ENCODE results near the gene MICB. TPM values are rescaled to one million over a fixed set of nuclear protein-coding genes. Genes with fewer than 3 reads are reported as not detected.
A peak's percentile ranks its signal among the peaks of the same experiment; 100 is the strongest.
"Not testable (repeated sequence)": the region's sequence is repeated elsewhere in the genome, so short reads cannot be mapped to it uniquely, and the experiment has no call there.

Gene MICB
- 10 to 100 TPM; 15.7 to 21.7 (median 16.1) TPM for total RNA-seq
- total RNA-seq (2013), result 25.4 TPM
- 10.2 to 39.3 (median 26.9) reads per million in 29 experiments for total RNA-seq

DNA sequence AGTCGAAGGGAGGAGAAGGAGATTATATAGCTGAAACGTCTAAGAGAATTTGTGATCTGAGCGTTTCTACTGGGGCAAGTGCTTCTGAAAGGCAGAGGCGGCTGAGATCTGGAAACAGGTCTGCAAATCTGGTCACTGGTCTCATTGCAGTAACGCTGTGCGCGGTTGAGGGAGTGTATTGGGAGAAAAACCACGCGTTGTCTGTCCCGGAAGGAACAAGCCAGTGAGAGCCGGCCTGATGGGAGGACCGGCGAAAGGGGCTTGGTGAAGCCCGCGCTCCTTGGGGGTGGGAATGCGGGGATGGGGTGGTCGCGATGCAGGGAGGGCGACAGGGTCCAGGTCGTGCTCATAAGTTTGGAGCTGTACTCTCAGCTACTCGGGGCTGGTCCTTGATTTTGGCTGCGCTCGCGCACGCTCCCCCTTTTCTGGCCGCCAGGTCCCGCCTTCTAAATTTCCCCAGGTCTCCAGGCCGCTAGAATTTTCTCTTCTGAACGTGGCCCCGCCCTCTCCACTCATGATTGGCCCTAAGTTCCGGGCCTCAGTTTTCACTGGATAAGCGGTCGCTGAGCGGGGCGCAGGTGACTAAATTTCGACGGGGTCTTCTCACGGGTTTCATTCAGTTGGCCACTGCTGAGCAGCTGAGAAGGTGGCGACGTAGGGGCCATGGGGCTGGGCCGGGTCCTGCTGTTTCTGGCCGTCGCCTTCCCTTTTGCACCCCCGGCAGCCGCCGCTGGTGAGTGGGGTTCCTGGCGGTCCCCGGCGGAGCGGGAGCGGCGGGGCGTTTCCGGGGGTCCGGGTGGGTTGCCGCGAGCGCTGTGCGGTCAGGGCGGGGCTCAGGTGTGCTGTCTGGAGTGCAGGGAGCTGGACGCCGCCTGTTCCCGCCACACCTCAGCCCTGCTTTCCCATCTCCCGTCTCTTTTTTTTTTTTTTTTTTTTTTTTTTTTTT lies at the start of gene MICB:
Gene MICB (plus strand): TSS at position 615 of the 946 bp plus-strand sequence. CDS start 49 bp downstream, at position 664.
- Mint-ChIP-seq H3K27me3 (no peaks in the 10 kb centered on the region), H3K9me3 (no peaks in the 10 kb centered on the region), H3K4me1 (peaks cover 71 to 75% (median 75%) of the 10 kb centered on the region in 3 donors), H3K36me3 (no peaks in the 10 kb centered on the region), H3K4me3 (peak within 1 kb of the TSS; percentile 83 to 89 (median 88)), H3K27ac (peak within 1 kb of the TSS; percentile 90 to 91)
- Histone ChIP-seq H3K36me3 (ENCODE audit: control insufficient read depth in 2 of 2, extremely low read depth in 1 of 2, insufficient read depth in 1 of 2, low read length in 1 of 2) (no peaks in the 10 kb centered on the region), H3K4me1 (ENCODE audit: control insufficient read depth in 1 of 2, extremely low read depth in 1 of 2, insufficient read depth in 2 of 2, low read length in 2 of 2) (peaks cover 13 to 52% of the 10 kb centered on the region in 2 experiments), H3K9me3 (no peaks in the 10 kb centered on the region), H3K27ac (ENCODE audit: low read length) (peak within 1 kb of the TSS; percentile 74), H3K4me3 (ENCODE audit: control insufficient read depth in 1 of 2, extremely low read depth in 1 of 2, low read length in 1 of 2) (peak within 1 kb of the TSS; percentile 75 to 78), H3K27me3 (replicated peaks in 1 of 2; ENCODE audit: control insufficient read depth in 2 of 2, extremely low read depth in 1 of 2, insufficient read depth in 2 of 2, low read length in 1 of 2) (no peaks in the 10 kb centered on the region)
- ATAC-seq (replicated peaks in 1 of 4) (peak; percentile 77 to 82 (median 80)), DNase-seq (peak; percentile 68 to 93 (median 82))
- WGBS (ENCODE audit: insufficient coverage), result under 1% methylated on average over 46 of the region's 64 CpGs
- ChIA-PET CTCF (interaction anchor here in 1 of 2 donors (0.6 to 1.4 kb wide), 3 partner anchors 43 to 631 kb away, joined by 3 to 5 read pairs (median 3); no protein-coding TSS in a partner anchor), POLR2A (interaction anchor here (0.5 to 1.3 kb wide), 4 partner anchors 42 to 460 kb away, joined by 3 to 8 read pairs (median 4); partner anchors contain the start of gene DDX39B (in 2 of the 2))

DNA sequence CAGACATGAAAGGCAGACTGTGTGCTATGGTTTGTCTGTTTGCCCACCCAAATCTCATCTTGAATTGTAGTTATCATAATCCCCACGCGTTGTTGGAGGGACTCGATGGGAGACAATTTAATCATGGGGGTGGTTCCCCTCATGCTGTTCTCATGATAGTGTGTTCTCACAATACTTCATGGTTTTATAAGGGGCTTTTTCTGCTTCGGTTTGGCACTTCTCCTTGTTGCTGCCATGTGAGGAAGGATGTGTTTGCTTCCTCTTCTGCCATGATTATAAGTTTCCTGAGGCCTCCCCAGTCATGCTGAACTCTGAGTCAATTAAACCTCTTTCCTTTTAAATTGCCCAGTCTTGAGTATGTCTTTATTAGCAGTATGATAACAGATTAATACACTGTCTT lies 47.2 kb upstream of the MICB start:
- WGBS (ENCODE audit: insufficient coverage), result no CpG with 5 or more reads among the region's 4 CpGs
- Mint-ChIP-seq H3K4me1 (no peaks in the 10 kb centered on the region), H3K27ac (no peak overlapping the region), H3K27me3 (peaks cover 11 to 17% of the 10 kb centered on the region in 2 donors), H3K36me3 (peaks cover 5% of the 10 kb centered on the region), H3K9me3 (peaks cover 4 to 13% (median 7%) of the 10 kb centered on the region in 3 donors), H3K4me3 (no peak overlapping the region)
- H3K9me3 ChIP-seq, result peaks cover 17% of the 10 kb centered on the region
- no peak overlapping the region for H3K4me3 ChIP-seq (ENCODE audit: control insufficient read depth in 1 of 2, extremely low read depth in 1 of 2, low read length in 1 of 2)
- POLR2A ChIA-PET, result no interaction called here
- H3K27me3 ChIP-seq (replicated peaks in 1 of 2; ENCODE audit: control insufficient read depth in 2 of 2, extremely low read depth in 1 of 2, insufficient read depth in 2 of 2, low read length in 1 of 2), result peaks cover 0 to 2% of the 10 kb centered on the region in 2 experiments
- H3K4me1 ChIP-seq (ENCODE audit: control insufficient read depth in 1 of 2, extremely low read depth in 1 of 2, insufficient read depth in 2 of 2, low read length in 2 of 2), result no peaks in the 10 kb centered on the region
- no peaks in the 10 kb centered on the region for H3K36me3 ChIP-seq (ENCODE audit: control insufficient read depth in 2 of 2, extremely low read depth in 1 of 2, insufficient read depth in 1 of 2, low read length in 1 of 2)
- no peak overlapping the region for H3K27ac ChIP-seq (ENCODE audit: low read length)
- no peak for DNase-seq
- no peak for ATAC-seq (replicated peaks in 1 of 4)
- CTCF ChIA-PET, result no interaction called here

DNA sequence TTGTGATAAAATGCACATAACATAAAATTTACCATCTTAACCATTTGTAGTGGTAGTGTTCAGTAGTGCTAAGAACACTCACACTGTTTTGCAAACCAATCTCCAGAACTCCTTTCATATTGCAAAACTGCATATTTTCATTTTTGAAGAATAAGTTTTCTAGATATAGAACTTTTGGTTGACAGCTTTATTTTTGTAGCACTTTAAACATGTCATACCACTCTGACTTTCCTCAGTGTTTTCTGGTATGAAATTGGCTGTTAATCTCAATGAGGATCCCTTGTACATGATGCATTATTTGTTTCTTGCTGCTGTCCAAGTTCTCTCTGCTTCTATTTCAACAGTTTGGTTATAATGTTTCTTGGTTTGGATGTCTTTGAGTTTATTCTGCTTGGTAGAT lies 45.1 kb upstream of the MICB start:
- Mint-ChIP-seq H3K4me1 (no peaks in the 10 kb centered on the region), H3K27ac (no peak overlapping the region), H3K9me3 (peaks cover 4 to 13% (median 7%) of the 10 kb centered on the region in 3 donors), H3K36me3 (peaks cover 5% of the 10 kb centered on the region), H3K27me3 (peaks cover 6 to 12% of the 10 kb centered on the region in 2 donors), H3K4me3 (no peak overlapping the region)
- Histone ChIP-seq H3K36me3 (ENCODE audit: control insufficient read depth in 2 of 2, extremely low read depth in 1 of 2, insufficient read depth in 1 of 2, low read length in 1 of 2) (no peaks in the 10 kb centered on the region), H3K9me3 (peaks cover 17% of the 10 kb centered on the region), H3K4me1 (ENCODE audit: control insufficient read depth in 1 of 2, extremely low read depth in 1 of 2, insufficient read depth in 2 of 2, low read length in 2 of 2) (no peaks in the 10 kb centered on the region), H3K27ac (ENCODE audit: low read length) (no peak overlapping the region), H3K4me3 (ENCODE audit: control insufficient read depth in 1 of 2, extremely low read depth in 1 of 2, low read length in 1 of 2) (no peak overlapping the region), H3K27me3 (replicated peaks in 1 of 2; ENCODE audit: control insufficient read depth in 2 of 2, extremely low read depth in 1 of 2, insufficient read depth in 2 of 2, low read length in 1 of 2) (no peaks in the 10 kb centered on the region)
- ATAC-seq (replicated peaks in 1 of 4), result no peak
- ChIA-PET CTCF (no interaction called here), POLR2A (no interaction called here)
- DNase-seq, result no peak

DNA sequence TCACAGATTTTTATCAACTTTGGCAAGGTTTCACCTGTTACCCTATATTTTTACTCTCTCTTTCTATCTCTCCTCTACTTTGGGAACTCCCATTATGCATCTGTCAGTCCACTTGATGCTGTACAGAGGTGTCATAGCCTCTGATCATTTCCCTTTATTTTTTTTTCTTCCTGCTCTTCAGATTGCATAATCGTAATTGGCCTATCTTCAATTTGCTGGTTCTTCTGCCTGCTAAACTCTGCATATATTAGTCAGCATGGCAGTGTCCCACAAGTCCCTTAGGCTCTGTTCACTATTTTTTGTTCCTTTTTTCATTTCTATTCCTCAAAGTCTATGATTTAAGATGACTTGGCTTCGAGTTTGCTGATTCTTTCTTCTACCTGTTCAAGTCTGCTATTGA lies 44.7 kb upstream of the MICB start:
- H3K27me3 Mint-ChIP-seq, result peaks cover 6 to 12% of the 10 kb centered on the region in 2 donors
- ATAC-seq (replicated peaks in 1 of 4), result no peak
- WGBS (ENCODE audit: insufficient coverage), result 100% methylated on average over 1 of the region's 2 CpGs
- Histone ChIP-seq H3K4me1 (ENCODE audit: control insufficient read depth in 1 of 2, extremely low read depth in 1 of 2, insufficient read depth in 2 of 2, low read length in 2 of 2) (no peaks in the 10 kb centered on the region), H3K27me3 (replicated peaks in 1 of 2; ENCODE audit: control insufficient read depth in 2 of 2, extremely low read depth in 1 of 2, insufficient read depth in 2 of 2, low read length in 1 of 2) (no peaks in the 10 kb centered on the region), H3K27ac (ENCODE audit: low read length) (no peak overlapping the region), H3K36me3 (ENCODE audit: control insufficient read depth in 2 of 2, extremely low read depth in 1 of 2, insufficient read depth in 1 of 2, low read length in 1 of 2) (no peaks in the 10 kb centered on the region), H3K9me3 (peaks cover 17% of the 10 kb centered on the region), H3K4me3 (ENCODE audit: control insufficient read depth in 1 of 2, extremely low read depth in 1 of 2, low read length in 1 of 2) (no peak overlapping the region)
- H3K4me1 Mint-ChIP-seq, result no peaks in the 10 kb centered on the region
- ChIA-PET CTCF (no interaction called here), POLR2A (no interaction called here)
- peaks cover 5% of the 10 kb centered on the region for H3K36me3 Mint-ChIP-seq
- no peak for DNase-seq
- peaks cover 4 to 13% (median 7%) of the 10 kb centered on the region in 3 donors for H3K9me3 Mint-ChIP-seq
- no peak overlapping the region for H3K4me3 Mint-ChIP-seq
- H3K27ac Mint-ChIP-seq, result no peak overlapping the region

DNA sequence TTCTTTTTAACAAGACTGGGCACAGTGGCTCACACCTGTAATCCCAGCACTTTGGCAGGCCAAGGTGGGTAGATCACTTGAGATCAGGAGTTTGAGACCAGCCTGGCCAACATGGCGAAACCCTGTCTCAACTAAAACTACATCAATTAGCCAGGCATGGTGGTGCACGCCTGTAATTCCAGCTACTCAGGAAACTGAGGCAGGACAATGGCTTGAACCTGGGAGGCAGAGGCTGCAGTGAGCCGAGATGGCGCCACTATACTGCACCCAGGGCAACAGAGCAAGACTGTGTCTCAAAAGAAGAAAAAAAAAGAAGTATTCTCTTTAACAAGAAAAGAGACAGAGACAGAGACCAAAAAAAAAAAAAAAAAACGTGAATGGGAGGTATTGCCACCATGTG lies 38.1 kb upstream of the MICB start:
- H3K4me1 ChIP-seq (ENCODE audit: control insufficient read depth in 1 of 2, extremely low read depth in 1 of 2, insufficient read depth in 2 of 2, low read length in 2 of 2), result peaks cover 12 to 23% of the 10 kb centered on the region in 2 experiments
- WGBS (ENCODE audit: insufficient coverage), result 93% methylated on average over 2 of the region's 5 CpGs
- POLR2A ChIA-PET; H3K9me3 Mint-ChIP-seq; H3K27ac Mint-ChIP-seq; H3K27ac ChIP-seq (ENCODE audit: low read length); H3K9me3 ChIP-seq; H3K27me3 ChIP-seq (replicated peaks in 1 of 2; ENCODE audit: control insufficient read depth in 2 of 2, extremely low read depth in 1 of 2, insufficient read depth in 2 of 2, low read length in 1 of 2); H3K4me3 Mint-ChIP-seq; H3K36me3 ChIP-seq (ENCODE audit: control insufficient read depth in 2 of 2, extremely low read depth in 1 of 2, insufficient read depth in 1 of 2, low read length in 1 of 2); H3K4me3 ChIP-seq (ENCODE audit: control insufficient read depth in 1 of 2, extremely low read depth in 1 of 2, low read length in 1 of 2); H3K27me3 Mint-ChIP-seq; ATAC-seq (replicated peaks in 1 of 4); DNase-seq: not testable (repeated sequence)
- peaks cover 12% of the 10 kb centered on the region for H3K36me3 Mint-ChIP-seq
- CTCF ChIA-PET, result interaction anchor here in 1 of 2 donors (0.6 kb wide), 1 partner anchor 21 kb away, joined by 3 read pairs; no protein-coding TSS in a partner anchor
- H3K4me1 Mint-ChIP-seq, result peaks cover 25 to 33% (median 28%) of the 10 kb centered on the region in 3 donors

DNA sequence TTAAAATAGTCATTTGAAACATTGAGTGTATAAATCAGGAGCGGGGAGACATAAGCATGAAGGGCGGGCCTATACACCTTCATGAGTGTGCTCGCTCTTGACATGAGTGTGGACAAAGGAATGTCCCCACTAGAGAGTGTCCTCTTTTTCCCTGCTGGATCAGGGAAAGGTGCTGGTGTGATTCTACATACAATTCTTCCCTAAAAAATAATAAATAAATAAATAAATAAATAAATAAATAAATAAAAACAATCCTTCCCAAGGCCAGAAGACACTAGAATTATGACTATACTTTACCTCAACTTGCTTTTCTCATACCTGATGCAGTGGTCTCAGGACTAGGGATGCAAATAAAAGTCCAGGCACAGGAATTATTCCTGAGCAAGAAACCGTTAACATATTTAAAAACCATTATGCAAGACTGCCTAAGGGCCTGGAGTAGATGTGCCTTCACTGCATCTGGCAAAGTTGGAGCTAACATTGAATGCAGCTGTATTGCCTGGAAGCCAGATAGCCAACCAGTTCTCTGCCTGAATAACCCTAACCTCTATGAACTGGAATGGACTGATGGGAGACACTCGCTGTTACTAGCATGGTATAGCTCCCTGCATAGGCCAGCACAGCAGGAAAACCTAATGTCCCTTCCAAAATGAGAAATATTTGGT lies 37.5 kb upstream of the MICB start:
- 100% methylated on average over 1 of the region's 5 CpGs for WGBS (ENCODE audit: insufficient coverage)
- no peak overlapping the region for H3K4me3 Mint-ChIP-seq
- H3K4me1 Mint-ChIP-seq, result peaks cover 32 to 40% (median 34%) of the 10 kb centered on the region in 3 donors
- H3K36me3 Mint-ChIP-seq, result peaks cover 18% of the 10 kb centered on the region
- Histone ChIP-seq H3K27me3 (replicated peaks in 1 of 2; ENCODE audit: control insufficient read depth in 2 of 2, extremely low read depth in 1 of 2, insufficient read depth in 2 of 2, low read length in 1 of 2) (no peaks in the 10 kb centered on the region), H3K4me1 (ENCODE audit: control insufficient read depth in 1 of 2, extremely low read depth in 1 of 2, insufficient read depth in 2 of 2, low read length in 2 of 2) (peaks cover 19 to 28% of the 10 kb centered on the region in 2 experiments), H3K27ac (ENCODE audit: low read length) (no peak overlapping the region), H3K4me3 (ENCODE audit: control insufficient read depth in 1 of 2, extremely low read depth in 1 of 2, low read length in 1 of 2) (no peak overlapping the region), H3K9me3 (no peaks in the 10 kb centered on the region), H3K36me3 (ENCODE audit: control insufficient read depth in 2 of 2, extremely low read depth in 1 of 2, insufficient read depth in 1 of 2, low read length in 1 of 2) (peaks cover 0 to 13% of the 10 kb centered on the region in 2 donors)
- no peaks in the 10 kb centered on the region for H3K9me3 Mint-ChIP-seq
- DNase-seq (no peak), ATAC-seq (replicated peaks in 1 of 4) (no peak)
- POLR2A ChIA-PET, result no interaction called here
- peaks cover 0 to 2% of the 10 kb centered on the region in 2 donors for H3K27me3 Mint-ChIP-seq
- peak overlapping the region in 1 of 2 donors; percentile 52 for H3K27ac Mint-ChIP-seq
- CTCF ChIA-PET, result interaction anchor here in 1 of 2 donors (1.2 kb wide), 1 partner anchor 138 kb away, joined by 3 read pairs; no protein-coding TSS in a partner anchor

Data from T-cell (primary cell).